ENCODE data around the gene NANS. TPM values are rescaled to one million over a fixed set of nuclear protein-coding genes. Genes with fewer than 3 reads are reported as not detected.

The NANS gene
- total and polyA plus RNA-seq, 2 of the 8 experiments (the other 6 are each of a cell fraction or from before 2014, with no cell fraction given): 56.5 to 67.3 TPM

DNA sequence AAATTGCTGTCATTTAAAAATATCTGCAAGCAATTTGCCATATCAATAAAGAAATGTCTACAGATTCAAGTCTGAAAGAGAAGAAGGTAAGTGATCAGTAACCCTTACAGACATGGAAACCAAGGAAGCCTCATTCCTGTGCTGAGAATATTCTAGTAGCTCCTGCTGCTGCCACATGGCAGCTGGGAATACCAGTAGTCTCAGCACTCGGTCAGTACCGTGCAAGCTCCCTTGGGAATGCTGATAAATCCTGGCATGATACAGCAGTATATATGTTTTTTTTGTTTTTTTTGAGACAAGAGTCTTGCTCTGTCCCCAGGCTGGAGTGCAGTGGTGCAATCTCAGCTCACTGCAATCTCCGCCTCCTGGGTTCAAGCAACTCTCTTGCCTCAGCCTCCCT, 27.9 kb downstream of the NANS start:
- H4K5ac ChIP-seq (ENCODE audit: insufficient read length, low read depth, low read length): no peak overlapping the region

More for the DNA sequence above, 27.9 kb downstream of the NANS start:
- CTCF ChIA-PET (ENCODE audit: partially characterized antibody): interaction anchor here (0.7 to 3.5 kb wide), 3 partner anchors 11 to 115 kb away, joined by 3 to 29 read pairs (median 3); no protein-coding TSS in a partner anchor
- Histone ChIP-seq H2AK5ac (ENCODE audit: low read depth, low read length) (no peak overlapping the region), H3K4me3 (ENCODE audit: extremely low read depth in 1 of 4, insufficient read depth in 2 of 4, low read depth in 3 of 4, low read length in 4 of 4) (no peak overlapping the region), H3K4ac (replicated peaks; ENCODE audit: insufficient read length, low read depth, low read length) (no peak overlapping the region), H4K91ac (replicated peaks; ENCODE audit: insufficient read length, low read length) (no peak overlapping the region), H2AFZ (ENCODE audit: low read length) (no peak overlapping the region), H3K23me2 (ENCODE audit: low read depth, low read length) (peaks cover 2% of the 10 kb centered on the region; the same call in 1 of the 2 replicates), H3K23ac (ENCODE audit: insufficient read length) (no peak overlapping the region), H3K27ac (ENCODE audit: low read depth, low read length) (no peak overlapping the region), H3K4me1 (replicated peaks in 1 of 4; ENCODE audit: control insufficient read depth in 3 of 4, insufficient read depth in 4 of 4, low read length in 3 of 4) (peaks cover 2 to 11% (median 6%) of the 10 kb centered on the region in 4 experiments; a peak in 4 of 7 replicates), H3K27me3 (replicated peaks in 1 of 4; ENCODE audit: control insufficient read depth in 3 of 4, extremely low read depth in 1 of 4, insufficient read depth in 3 of 4, low read length in 3 of 4) (no peaks in the 10 kb centered on the region; a peak in 2 of 7 replicates), H3K4me2 (ENCODE audit: insufficient read depth in 1 of 2, low read depth in 2 of 2, low read length in 2 of 2) (no peak overlapping the region), H3K56ac (replicated peaks; ENCODE audit: insufficient read length, low read depth, low read length) (no peak overlapping the region), H3K9ac (replicated peaks in 1 of 4; ENCODE audit: extremely low read depth in 1 of 4, low read depth in 3 of 4, low read length in 3 of 4) (no peak overlapping the region), H2BK15ac (ENCODE audit: low read length) (no peak overlapping the region), H2BK20ac (ENCODE audit: low read length) (no peak overlapping the region), H2BK120ac (replicated peaks; ENCODE audit: low read depth, low read length) (no peak overlapping the region), H3K9me3 (ENCODE audit: insufficient read depth in 2 of 2, low read depth in 1 of 2, low read length in 1 of 2) (no peaks in the 10 kb centered on the region; a peak in 1 of 4 replicates), H4K20me1 (replicated peaks in 1 of 2; ENCODE audit: control insufficient read depth in 1 of 2, insufficient read depth in 2 of 2, low read length in 2 of 2) (peaks cover 4 to 7% of the 10 kb centered on the region in 2 experiments), H3K79me2 (ENCODE audit: control insufficient read depth in 1 of 2, insufficient read depth in 2 of 2, low read length in 2 of 2) (no peaks in the 10 kb centered on the region), H3K79me1 (ENCODE audit: low read depth, low read length) (no peaks in the 10 kb centered on the region), H2BK12ac (ENCODE audit: low read depth, low read length) (no peak overlapping the region), H2BK5ac (ENCODE audit: low read depth, low read length) (no peak overlapping the region), H3K14ac (ENCODE audit: insufficient read length) (no peak overlapping the region), H3K36me3 (ENCODE audit: control insufficient read depth in 2 of 4, insufficient read depth in 4 of 4, low read length in 3 of 4) (peaks cover 2 to 28% (median 10%) of the 10 kb centered on the region in 4 experiments; a peak in 5 of 8 replicates), H4K8ac (ENCODE audit: extremely low read depth, insufficient read depth, low read length) (no peak overlapping the region), H3K18ac (ENCODE audit: extremely low read depth, low read length) (no peak overlapping the region)
- 90% methylated on average over 3 of the region's 3 CpGs; no CpG with 5 or more reads in 1 of the 2 experiments for WGBS, 2 experiments (ENCODE audit: extremely low coverage in 1 of 2, insufficient coverage in 1 of 2, insufficient read length in 1 of 2, insufficient replicate concordance in 2 of 2, low coverage in 1 of 2, low lambda C conversion rate in 2 of 2, missing lambda C conversion rate in 1 of 2)
- POLR2A ChIA-PET (ENCODE audit: partially characterized antibody): interaction anchor here (0.9 to 1.7 kb wide), 5 partner anchors 13 to 171 kb away, joined by 3 to 6 read pairs (median 6); partner anchors contain the start of genes NANS and TBC1D2
- DNase-seq (ENCODE audit: low read depth in 1 of 2, low spot score in 2 of 2): no peak
- TF ChIP-seq EGR1 (IDR thresholded peaks at IDR 0.05; ENCODE audit: borderline replicate concordance, low read depth, low read length): no peak
- no peak for TF ChIP-seq YY1 (IDR thresholded peaks at IDR 0.05; ENCODE audit: low read depth, low read length)
- no peak for TF ChIP-seq CHD2 (IDR thresholded peaks at IDR 0.05; ENCODE audit: low read length)
- TF ChIP-seq, protein P1, sequence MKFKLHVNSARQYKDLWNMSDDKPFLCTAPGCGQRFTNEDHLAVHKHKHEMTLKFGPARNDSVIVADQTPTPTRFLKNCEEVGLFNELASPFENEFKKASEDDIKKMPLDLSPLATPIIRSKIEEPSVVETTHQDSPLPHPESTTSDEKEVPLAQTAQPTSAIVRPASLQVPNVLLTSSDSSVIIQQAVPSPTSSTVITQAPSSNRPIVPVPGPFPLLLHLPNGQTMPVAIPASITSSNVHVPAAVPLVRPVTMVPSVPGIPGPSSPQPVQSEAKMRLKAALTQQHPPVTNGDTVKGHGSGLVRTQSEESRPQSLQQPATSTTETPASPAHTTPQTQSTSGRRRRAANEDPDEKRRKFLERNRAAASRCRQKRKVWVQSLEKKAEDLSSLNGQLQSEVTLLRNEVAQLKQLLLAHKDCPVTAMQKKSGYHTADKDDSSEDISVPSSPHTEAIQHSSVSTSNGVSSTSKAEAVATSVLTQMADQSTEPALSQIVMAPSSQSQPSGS (IDR thresholded peaks at IDR 0.05; ENCODE audit: low read length): no peak
- no peak for TF ChIP-seq POU5F1 (IDR thresholded peaks at IDR 0.05; ENCODE audit: low read depth, low read length)
- FAIRE-seq: no peak
